GM18511 (cell line): ENCODE results near the gene NCBP3.

Experiments used
- ATAC-seq: cut with Tn5 transposase; IDR thresholded peaks from one replicate; pipeline ENCODE4 v1.9.1; 2021; ENCODE audit warnings: mild to moderate bottlenecking, moderate library complexity; ENCODE audit not compliant: unreplicated experiment

Gene NCBP3, protein sequence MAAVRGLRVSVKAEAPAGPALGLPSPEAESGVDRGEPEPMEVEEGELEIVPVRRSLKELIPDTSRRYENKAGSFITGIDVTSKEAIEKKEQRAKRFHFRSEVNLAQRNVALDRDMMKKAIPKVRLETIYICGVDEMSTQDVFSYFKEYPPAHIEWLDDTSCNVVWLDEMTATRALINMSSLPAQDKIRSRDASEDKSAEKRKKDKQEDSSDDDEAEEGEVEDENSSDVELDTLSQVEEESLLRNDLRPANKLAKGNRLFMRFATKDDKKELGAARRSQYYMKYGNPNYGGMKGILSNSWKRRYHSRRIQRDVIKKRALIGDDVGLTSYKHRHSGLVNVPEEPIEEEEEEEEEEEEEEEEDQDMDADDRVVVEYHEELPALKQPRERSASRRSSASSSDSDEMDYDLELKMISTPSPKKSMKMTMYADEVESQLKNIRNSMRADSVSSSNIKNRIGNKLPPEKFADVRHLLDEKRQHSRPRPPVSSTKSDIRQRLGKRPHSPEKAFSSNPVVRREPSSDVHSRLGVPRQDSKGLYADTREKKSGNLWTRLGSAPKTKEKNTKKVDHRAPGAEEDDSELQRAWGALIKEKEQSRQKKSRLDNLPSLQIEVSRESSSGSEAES

DNA sequence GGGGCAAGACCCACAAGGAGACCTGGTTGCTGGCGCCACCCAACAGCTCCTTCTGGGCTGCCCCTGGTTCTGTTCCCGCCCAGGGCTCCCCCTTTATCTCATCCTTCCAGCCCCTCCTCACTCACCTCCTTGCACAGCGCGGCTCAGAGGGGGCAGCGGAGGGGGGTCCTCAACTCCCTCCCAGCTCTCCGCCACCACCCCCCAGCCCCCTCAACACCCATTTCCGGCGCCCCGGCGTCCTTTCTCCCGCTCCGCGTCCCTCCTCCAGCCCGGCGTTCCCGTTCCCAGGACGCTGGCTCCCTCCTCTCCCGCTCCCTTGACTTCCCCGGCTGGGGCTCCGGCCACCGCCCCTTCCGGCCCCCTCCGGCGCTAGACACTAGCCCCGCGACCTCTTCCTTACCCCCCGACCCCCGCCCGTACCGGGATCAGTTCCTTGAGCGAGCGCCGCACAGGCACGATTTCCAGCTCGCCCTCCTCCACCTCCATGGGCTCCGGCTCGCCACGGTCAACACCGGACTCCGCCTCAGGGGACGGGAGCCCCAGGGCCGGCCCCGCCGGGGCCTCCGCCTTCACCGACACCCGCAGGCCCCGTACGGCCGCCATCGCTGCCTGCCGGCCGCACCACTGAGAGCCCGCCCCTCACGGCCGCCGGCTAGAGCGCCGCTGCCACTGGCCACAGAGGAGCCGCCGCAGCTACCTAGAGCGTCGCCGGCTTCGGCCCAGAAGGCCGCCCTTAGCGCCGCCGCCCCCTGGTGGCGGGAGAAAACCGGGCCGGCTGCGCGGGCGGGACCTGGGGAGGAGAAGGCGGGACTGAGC, at the start of gene NCBP3:
NCBP3 (minus strand) TSS at position 626 of the 816 bp plus-strand sequence; CDS start at position 603, 23 bp downstream.
- ATAC-seq: peak; percentile 92

DNA sequence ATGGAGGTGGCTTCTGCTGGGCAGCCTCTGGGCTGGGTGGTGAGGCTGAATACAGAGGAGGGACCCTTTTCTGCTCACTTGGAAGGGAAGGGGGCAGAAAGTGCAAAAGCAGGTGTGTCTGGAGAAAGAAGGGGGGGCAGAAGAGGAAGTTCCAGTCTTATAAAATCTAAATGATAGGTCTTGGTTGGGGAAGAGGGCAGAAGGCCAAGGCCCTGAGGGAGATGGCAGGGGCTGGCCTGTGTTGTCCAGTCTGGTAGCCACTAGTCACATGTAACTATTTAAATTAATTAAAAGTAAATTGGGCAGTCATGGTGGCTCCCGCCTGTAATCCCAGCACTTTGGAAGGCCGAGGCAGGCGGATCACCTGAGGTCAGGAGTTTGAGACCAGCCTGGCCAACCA, 49.3 kb upstream of the NCBP3 start:
- no peak for ATAC-seq

DNA sequence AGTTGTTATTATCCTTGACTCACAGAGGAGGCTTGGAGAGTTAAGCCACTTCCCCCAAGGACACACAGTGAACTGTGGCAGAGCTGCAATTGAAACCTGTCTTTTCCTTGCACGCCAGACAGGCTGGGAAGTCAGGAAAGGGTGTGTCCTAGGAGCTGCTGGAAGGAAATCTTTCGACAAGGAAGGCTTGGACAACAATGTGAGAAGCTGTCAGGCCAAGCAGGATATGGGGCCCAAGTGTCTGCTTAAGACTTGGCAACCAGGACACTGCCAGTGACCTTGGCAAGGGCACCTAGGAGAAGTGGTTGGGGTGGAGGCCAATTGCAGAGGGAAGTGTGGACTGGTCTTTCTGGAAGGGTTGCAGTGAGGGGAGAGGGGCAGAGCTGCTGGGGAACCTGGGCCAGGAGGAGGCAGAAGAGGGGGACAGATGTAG, 48.9 kb upstream of the NCBP3 start:
- ATAC-seq: no peak

DNA sequence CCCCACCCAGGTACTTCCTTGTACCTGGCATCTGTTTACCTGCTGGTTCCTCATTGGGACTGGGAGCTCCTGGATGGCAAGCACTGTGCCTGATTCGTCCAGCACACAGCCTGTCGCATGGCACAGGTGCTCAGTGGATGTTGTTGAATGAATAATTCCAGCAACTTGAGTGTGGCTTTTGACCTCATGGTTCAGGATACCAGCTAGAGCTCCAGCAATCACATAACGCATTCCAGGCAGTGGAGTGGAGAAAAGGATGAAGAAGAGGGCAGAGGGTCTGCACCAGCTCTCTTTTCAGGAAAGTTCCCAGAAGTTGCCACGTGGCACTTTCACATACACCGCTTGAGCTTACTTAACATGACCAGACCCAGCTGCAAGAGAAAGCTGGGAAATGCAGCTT, 48.1 kb upstream of the NCBP3 start:
- ATAC-seq: no peak

DNA sequence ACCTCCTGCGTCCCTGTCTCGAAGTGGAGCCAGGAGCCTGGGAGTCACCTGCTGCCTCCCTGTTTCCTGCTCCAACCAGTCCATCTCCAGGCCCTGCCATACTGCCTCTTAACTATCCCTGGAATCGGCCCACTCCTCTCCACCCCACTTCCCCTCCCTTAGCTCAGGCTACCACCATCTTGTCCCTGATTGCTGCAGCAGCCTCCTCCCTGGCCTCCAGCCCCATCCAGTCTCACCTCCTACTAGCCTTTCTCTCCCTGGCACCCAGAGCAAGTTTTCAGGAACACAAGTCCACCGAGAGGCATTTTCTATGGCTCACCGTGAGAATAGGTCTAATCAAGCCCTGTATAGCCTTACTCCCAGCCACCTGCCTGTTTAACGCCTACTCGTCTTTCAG, 47.7 kb upstream of the NCBP3 start:
- ATAC-seq: no peak

DNA sequence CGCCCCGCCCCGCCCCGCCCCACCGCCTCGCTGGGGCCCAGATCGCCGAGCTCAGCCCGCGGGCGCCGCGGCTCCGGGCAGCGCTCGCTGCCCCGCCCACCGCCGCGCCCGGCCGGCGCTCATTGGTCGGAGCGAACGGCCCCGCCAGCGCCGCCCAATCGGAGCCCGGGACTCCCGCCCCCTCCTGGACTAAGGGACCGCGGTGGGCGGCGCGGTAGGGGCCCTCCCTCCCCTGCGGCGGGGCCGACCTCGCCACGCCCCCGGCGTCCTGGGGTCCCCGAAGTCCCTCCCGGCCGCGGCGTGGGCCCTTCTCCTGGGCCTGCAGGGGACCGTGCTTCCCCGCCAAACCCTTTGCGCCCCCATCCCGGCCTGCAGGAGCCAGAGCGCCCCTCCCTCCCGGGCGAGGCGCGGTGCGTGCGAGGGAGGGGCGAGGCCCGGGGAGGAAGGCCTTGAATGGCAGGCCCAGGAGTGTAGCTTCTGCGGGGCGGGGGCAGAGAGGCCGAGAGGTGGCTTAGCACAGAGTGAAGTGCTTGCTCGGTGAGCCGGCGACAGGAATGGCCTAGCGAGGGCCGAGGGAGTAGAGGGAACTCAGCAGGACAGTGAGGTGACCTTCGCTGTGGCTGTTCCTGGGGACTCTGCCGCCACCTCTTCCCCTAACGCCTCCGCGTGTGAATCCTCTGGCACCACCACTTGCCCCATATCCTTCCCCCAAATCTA, 47.1 kb upstream of the NCBP3 start, which contains the start of gene CAMKK1:
CAMKK1 (minus strand) TSS at position 51 of the 717 bp plus-strand sequence. CDS start 7,366 bp downstream, outside the sequence.
- ATAC-seq: peak; percentile 89

DNA sequence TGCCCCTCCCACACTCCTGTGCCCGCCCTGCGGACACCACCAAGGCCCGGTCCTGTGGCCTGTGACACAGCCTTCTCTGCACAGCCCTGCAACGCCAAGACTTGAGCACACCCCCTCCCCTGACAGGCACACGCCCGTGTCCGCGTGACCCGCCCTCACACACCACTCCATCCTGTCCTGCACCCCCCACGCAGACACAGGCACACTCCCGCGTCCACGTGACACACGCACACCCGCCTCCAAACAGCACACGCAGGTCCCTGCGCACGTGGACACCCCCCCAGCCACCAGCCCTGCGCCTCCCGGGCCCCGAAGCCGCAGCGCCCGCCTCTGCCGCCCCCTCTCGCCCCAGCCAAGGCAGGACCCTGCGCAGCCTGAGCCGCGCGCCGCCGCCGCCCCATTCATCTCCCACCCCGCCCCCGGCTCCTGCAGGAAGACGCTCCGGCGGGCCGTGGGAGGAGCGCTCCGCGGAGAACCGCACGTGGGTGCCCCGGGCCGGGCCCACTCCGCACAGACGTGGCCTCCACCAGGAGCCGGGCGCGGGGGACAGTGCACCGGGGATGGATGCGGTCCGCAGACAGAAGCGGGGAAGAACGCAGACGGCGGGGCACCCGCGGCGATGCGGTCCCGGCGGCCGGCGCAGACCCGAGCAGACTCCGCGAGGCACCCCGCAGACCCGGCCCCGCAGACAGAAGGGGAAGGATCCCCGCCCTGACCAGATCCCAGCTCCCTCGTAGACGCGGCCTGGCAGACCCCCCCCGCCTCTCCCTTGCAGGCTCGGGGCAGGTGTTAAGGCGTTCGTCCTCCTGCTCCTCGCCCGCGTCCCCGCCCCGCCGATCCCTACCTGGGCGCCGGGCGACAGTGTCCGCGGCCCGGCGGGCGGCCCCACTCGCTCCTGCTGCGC, 46.3 kb upstream of the NCBP3 start:
- peak; percentile 30 for ATAC-seq

DNA sequence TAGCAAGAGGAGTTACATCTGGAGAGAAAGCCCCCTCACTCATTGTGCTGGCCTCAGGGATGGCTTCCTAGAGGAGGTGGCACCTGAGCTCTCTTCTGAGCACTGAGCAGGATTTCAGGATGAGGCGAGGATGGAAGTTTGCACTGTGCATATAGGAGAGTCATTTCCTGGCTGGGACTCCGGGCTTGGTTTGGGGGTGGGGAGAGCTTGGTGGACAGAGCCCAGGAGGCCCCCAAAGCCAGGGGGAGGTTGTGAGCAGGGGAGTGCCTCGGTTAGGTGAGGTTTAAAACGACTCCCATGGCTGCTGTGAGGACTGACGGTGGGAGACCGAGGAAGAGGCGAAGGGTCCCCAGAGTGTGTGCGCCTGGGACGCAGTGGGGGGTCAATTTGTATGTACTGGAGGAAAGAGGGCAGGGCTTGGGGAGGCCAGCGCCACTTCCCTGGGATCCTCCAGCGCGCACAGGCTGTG, 45.6 kb upstream of the NCBP3 start:
- ATAC-seq: no peak

DNA sequence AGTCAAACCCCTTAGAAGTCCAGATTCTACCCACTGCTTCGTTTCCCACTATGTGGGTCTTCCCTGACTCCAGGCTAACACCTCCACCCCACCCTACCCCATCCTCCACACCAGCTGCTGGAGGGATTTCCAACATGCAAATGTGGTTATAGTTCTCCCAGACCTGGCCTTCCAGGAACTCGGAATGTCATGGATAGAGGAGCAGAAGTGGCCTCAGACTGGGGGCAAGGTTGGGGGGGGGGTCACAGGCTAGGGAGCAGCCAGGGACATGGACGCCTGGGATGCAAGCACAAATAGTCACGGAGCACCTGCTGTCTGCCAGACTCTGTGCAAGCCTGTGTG, 44.8 kb upstream of the NCBP3 start:
- ATAC-seq: no peak

DNA sequence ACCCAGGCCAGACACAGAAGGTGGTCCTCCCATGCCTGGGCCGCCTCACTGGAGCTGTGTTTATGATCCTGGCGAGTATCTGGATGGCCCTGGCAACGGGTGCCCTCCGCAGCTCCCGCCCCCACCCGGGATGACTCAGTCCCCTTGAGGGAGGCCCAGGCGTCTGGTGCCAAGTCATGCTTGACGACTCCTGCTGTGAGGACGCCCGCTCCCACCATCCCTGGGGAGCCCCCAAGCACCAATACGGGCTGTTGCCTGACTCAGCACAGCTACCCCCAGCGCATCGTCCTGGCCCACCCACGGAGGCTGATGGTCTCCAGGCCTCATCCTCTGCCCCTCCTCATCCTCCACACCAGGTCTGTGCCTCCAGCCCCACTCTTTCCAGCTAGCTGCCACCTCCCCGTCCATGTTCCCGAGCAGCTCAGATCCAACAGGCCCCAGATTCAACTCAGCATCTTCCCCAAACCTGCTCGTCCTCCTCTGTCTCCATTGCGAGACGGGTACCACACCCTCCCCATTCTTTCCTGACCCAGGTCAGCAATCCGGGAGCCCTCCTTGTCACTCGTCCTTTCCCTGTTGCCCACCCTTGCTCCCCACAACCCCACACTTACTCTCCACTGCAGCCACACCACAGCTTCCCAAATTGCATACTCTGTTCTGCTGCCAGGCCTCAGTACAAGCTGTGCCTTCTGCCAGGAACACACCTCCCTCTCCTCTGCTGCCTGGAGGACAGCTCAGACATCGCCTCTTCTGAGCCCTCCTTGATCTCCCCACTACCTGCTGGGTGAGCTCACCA, 44.2 kb upstream of the NCBP3 start:
- no peak for ATAC-seq

DNA sequence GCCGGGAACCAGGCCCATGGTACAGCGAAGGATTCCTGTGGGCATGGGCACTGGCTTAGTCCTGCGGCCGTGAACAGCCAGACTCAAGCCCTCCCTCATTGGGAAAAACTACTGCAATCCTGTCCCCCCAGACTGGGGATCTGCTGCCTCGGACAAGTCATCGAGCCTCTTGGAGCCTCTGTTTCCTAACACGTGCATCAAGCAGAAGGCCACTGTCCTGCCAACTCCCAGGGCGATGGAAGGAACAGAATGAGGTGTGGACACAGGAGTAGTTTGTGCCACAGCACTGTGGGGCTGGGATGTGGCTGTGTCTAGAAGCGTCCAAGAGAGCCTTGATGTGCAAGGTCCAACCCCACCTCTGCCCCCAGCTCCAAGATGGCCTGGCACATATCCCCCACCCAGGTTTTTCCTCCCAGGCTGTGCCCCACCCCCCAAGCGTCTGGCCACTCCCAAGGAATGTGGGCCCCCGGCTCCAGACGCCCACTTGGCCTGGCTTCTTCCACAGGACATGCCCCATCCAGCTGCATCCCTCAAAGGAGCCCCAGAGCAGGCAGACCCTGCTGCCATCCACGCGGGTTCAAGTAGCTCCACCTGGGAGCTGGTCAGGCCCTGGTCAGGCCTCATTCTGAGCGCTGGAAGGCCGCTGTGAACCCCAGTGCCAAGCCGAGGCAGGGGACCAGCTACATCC, 43.4 kb upstream of the NCBP3 start:
- no peak for ATAC-seq

DNA sequence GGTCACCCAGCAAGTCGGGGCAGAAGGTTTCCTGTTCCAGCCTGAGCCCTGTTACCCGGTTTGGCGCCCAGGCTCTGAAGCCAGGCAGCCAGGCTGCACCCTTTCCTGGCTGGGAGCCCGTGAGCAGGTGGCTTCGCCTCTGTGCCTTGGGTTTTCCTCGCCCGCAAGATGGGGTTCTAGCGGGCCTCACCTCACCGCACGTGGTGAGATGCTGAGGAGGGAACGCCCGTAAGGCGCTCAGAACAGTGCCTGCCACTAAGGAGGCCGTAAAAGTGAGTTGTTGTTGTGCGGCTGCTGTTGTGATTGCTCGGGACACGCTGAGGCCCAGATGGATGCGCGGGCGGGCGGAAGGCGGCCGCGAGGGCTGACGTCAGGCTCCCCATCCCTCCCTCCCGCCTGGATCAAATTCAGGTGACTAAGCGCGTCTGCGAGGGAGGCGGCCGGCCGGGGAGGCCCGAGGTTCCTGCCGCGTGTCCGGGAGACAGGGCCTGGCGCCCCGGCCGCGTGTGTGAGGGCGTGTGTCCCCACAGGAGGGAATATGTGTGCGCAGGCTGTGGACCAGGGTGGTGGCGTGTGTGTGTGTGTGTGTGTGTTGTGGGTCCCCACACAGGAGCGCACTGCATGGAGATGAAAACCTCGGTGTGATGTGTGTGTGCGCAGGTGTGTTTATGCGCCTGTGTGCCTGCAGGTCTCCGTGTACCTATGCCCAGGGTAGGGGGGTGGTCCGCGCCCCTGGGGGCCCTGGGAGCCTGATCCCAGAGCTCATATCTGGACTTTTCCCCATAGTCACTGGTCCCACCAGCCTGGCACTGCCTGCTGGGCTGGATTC, 42.5 kb upstream of the NCBP3 start:
- no peak for ATAC-seq

DNA sequence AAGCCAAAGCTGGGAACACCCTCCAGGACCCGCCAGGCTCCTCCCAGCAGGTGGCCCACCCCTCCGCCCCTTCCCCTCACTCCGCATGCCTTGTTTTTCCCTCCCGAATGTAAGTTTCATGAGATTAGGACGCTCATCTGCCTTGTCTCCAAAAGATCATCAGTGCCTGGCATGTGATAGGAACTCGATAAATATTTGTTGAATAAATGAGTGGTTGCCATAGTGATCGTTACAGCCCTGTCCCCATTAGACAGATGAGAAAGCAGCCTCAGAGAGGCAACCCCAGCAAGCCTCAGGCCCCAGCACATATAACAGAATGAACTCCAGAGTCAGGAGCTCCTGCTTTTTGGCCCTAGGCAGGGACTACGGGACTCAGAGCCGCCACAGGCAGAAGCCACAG, 41.8 kb upstream of the NCBP3 start:
- no peak for ATAC-seq

DNA sequence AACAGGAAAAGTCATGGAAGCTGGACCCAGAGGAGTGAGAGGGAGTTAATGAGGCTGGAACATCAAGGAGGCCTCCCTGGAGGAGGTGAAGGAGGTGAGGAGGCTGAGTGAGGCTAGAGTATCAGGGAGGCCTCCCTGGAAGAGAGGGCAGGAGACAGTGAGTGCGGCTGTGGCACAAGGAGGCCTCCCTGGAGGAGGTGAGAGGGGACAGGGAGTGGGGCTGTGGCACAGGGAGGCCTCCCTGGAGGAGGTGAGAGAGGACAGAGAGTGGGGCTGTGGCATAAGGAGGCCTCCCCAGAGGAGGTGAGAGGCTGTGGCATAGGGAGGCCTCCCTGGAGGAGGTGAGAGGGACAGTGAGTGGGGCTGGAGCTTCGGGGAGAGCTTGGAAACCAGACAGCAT, 41.3 kb upstream of the NCBP3 start:
- ATAC-seq: no peak

DNA sequence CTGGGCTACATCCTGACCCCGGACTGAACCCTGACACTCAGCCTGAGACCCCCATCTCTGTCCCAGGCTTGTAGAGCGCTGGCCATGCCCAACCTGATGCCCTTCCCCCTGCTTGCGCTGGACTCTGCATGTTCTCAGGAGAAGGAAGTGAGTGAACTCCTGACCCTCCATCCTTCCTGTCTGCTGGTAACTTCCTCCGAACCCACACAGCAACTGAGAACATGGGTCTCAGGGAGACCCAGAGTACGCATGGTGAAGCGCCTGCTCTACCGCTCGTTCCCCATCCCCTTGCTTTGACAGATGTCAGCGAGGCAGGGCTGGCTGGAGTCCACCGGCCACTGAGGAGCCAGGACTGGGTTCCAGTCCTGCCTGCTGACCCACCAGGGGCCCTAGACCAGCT, 40.7 kb upstream of the NCBP3 start:
- no peak for ATAC-seq

DNA sequence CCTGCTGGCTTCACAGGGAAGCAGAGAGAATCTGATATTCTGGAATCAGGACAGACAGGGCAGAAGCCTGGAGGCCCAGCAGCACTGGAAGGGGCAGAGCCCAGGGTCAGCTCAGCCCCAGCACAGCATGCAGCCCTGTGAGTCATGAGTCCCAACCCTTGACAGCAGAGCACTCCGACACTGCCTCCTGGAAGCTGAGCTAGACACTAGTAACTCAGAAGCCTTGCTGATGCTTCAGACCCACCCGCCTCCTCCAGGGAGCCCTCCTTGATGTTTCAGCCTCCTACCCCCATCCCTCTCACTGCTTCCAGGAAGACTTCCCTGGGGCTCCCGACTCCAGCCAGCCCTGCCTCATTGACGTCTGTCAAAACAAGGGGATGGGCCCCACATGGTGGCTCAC, 39.9 kb upstream of the NCBP3 start:
- no peak for ATAC-seq

DNA sequence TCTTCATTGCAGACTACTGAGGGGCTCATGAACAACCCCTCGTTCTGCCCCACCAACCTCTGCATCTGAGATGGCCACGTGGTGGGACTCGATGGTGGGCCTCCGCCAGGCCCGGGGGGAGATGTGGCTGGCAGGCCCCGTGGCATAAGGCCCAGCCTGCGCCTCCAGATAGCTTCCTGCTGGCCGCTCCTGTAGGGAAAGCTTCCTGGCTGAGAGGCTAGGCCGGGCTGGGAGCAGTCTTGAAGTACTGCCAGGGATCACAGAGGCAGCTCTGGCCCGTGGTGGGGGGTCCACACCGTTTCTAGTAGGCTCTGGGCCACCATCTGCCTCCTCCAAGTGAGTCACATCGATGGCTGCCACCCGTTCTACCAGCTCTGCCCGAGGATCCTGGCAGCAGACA, 39.2 kb upstream of the NCBP3 start:
- ATAC-seq: no peak

DNA sequence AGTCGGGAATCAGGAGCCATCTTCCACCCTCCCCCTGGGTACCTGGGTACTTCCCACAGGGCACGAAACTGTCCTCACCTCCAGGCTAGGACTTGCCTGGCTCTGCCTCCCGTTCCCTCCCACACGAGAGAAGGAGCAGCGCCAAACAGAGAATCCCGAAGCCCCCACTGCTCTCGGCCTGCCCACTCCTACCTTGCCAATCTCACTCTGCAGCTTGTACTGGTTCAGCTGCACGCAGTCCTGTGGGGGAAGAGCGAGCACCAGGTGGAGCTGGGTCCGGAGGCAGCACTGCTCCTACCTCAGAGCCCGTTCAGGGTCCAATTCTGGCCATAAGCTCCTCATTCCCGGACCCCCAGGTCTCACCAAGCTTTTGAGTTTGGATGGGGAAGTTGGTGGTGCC, 38.1 kb upstream of the NCBP3 start:
- ATAC-seq: no peak
